GM12892 (cell line): ENCODE measurements around the gene LCMT2.

Experiments
- POLR2A ChIP-seq: IDR thresholded peaks from 2 replicates; pipeline ENCODE4 v1.6.1; 2011; ENCODE audit warnings: low read depth, low read length, control low read depth
- POLR2AphosphoS5 ChIP-seq: IDR thresholded peaks from 2 replicates; pipeline ENCODE4 v1.6.1; 2011; ENCODE audit warnings: low read depth, low read length, control low read depth

DNA sequence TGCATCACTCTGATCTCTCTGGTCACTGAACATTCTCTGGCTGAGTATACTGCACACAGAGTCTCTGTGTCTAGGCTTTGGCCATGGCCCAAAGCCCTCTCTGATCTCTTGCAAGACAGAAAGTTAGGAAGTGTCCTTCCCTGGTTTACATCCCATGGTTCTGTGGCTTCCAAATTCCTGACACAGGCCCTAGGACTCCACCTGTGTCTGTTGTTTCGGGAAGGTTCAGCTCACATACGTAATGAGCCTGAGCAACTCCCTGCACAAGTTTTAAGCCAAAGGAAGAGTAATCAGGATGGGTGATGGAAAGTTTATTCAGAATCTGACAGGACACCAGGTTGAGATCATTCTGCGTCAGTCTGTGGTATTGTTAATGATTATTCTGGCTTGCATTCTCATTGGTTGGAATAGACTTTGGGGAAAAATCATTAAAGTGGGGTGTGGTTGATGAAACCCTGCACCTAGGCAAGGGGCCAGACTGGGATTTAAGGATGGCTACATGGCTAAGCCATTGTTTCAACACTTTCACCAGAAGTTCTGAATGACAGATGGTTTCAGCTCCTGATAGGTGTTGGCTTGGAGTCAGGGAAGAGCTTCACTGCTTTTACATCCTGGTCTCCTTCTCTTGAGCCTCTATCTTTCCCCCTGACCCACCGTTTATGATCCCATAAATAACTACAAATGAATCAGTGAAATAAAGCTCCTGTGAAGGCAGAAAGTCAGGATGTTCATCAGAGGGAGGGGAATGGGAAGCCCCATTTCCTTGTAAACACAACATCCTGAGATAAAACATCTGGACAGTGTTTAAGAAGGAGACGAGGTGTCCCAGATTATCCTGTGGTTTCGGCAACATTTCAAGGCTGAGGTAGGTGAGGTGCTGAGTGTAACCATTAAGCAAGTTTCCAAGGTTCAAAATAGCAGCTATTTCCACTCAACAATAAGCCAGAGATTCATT, 14.1 kb downstream of the LCMT2 start:
- TF ChIP-seq POLR2A (no peak), POLR2AphosphoS5 (no peak)
